ENCODE results near the gene GOLGA2. TPM values are rescaled to one million over a fixed set of nuclear protein-coding genes. Genes with fewer than 3 reads are reported as not detected.
"Not testable (repeated sequence)": the region's sequence is repeated elsewhere in the genome, so short reads cannot be mapped to it uniquely, and the experiment has no call there.

The GOLGA2 gene
- total RNA-seq, 4 donors from 2014 or later: 71.1 to 130 (median 83.1) TPM

- Histone ChIP-seq H3K4me1 (peaks cover 0 to 8% (median 0%) of the 10 kb centered on the region in 3 donors), H3K36me3 (peaks cover 0 to 52% of the 10 kb centered on the region in 2 donors), H3K4me3 (no peak overlapping the region), H3K9me3 (no peaks in the 10 kb centered on the region), H3K27me3 (no peaks in the 10 kb centered on the region), H3K27ac (no peak overlapping the region)
- 67 to 91% methylated on average over 1 to 9 of the region's 12 CpGs for WGBS, 2 donors (ENCODE audit: low coverage in 1 of 2)
- TF ChIP-seq POLR2AphosphoS5 (IDR thresholded peaks at IDR 0.05) (no peak), EP300 (IDR thresholded peaks at IDR 0.05) (no peak), POLR2A (IDR thresholded peaks at IDR 0.05) (no peak), CTCF (IDR thresholded peaks at IDR 0.05) (no peak)
- no peak for ATAC-seq
These were observed 9.4 kb upstream of the GOLGA2 start for GRCh38 chr9:128285033-128285784.

GRCh38 chr9:128282500-128282899, 6.7 kb upstream of the GOLGA2 start:
- TF ChIP-seq POLR2A (IDR thresholded peaks at IDR 0.05) (no peak), POLR2AphosphoS5 (IDR thresholded peaks at IDR 0.05) (no peak), EP300 (IDR thresholded peaks at IDR 0.05) (no peak), CTCF (IDR thresholded peaks at IDR 0.05) (no peak)
- no peaks in the 10 kb centered on the region for H3K27me3 ChIP-seq
- H3K4me1 ChIP-seq: peaks cover 0 to 16% (median under 1%) of the 10 kb centered on the region in 3 donors
- H3K36me3 ChIP-seq: peaks cover 0 to 26% of the 10 kb centered on the region in 2 donors
- WGBS, 2 donors (ENCODE audit: low coverage in 1 of 2): 87 to 91% methylated on average over 4 to 5 of the region's 6 CpGs
- H3K27ac ChIP-seq: no peak overlapping the region
- H3K4me3 ChIP-seq: no peak overlapping the region
- ATAC-seq: no peak
- no peaks in the 10 kb centered on the region for H3K9me3 ChIP-seq

GRCh38 chr9:128280084-128280622, 4.3 kb upstream of the GOLGA2 start:
- WGBS, 2 donors (ENCODE audit: low coverage in 1 of 2): 91 to 97% methylated on average over 1 to 5 of the region's 5 CpGs
- ATAC-seq: no peak
- H3K9me3 ChIP-seq: no peaks in the 10 kb centered on the region

GRCh38 chr9:128279088-128280073, 3.6 kb upstream of the GOLGA2 start:
- not testable (repeated sequence) for ATAC-seq, H3K36me3 ChIP-seq, H3K9me3 ChIP-seq, H3K4me3 ChIP-seq, H3K27me3 ChIP-seq
- H3K27ac ChIP-seq: peak overlapping the region in 2 of 4 donors; percentile 9 to 21
- H3K4me1 ChIP-seq: peaks cover 2 to 30% (median 15%) of the 10 kb centered on the region in 3 donors
- WGBS, 2 donors (ENCODE audit: low coverage in 1 of 2): 45 to 74% methylated on average over 9 to 13 of the region's 22 CpGs

More at GRCh38 chr9:128280084-128280622, 4.3 kb upstream of the GOLGA2 start:
- Histone ChIP-seq H3K27me3 (no peaks in the 10 kb centered on the region), H3K4me3 (no peak overlapping the region), H3K4me1 (peaks cover 2 to 22% (median 8%) of the 10 kb centered on the region in 3 donors), H3K36me3 (peaks cover 0 to 2% of the 10 kb centered on the region in 2 donors), H3K27ac (no peak overlapping the region)
- no peak for TF ChIP-seq POLR2AphosphoS5 (IDR thresholded peaks at IDR 0.05)

- Histone ChIP-seq H3K27ac (peak overlapping the region; percentile 59 to 96 (median 89)), H3K4me3 (peak overlapping the region; percentile 51 to 95), H3K36me3 (peaks cover 0 to 19% of the 10 kb centered on the region in 2 donors), H3K9me3 (no peaks in the 10 kb centered on the region), H3K27me3 (no peaks in the 10 kb centered on the region), H3K4me1 (peaks cover 2 to 39% (median 19%) of the 10 kb centered on the region in 3 donors)
- 1 to 3% methylated on average over 18 to 22 of the region's 23 CpGs for WGBS, 2 donors (ENCODE audit: low coverage in 1 of 2)
- TF ChIP-seq POLR2A (IDR thresholded peaks at IDR 0.05) (no peak), POLR2AphosphoS5 (IDR thresholded peaks at IDR 0.05) (no peak), CTCF (IDR thresholded peaks at IDR 0.05) (no peak), EP300 (IDR thresholded peaks at IDR 0.05) (no peak)
- ATAC-seq: peak; percentile 34
These were observed 915 bp upstream of the GOLGA2 start for GRCh38 chr9:128276574-128277270.

All from gastroesophageal sphincter (tissue), 4 donors.